WTC11 (cell line): Measurements from ENCODE around the gene RFX7. TPM values are rescaled to one million over a fixed set of nuclear protein-coding genes. Genes with fewer than 3 reads are reported as not detected.

Source experiments
- ATAC-seq: fragments of 200-7000 bp; cut with Tn5 transposase; 2 replicates; pipeline ENCODE4 v1.10.0; 2021; ENCODE audit warnings: mild to moderate bottlenecking, moderate library complexity
- CTCF ChIA-PET: fragments of 300-600 bp; sonication (Branson Sonifier 250); formaldehyde crosslinking; loops from one replicate; lab custom pipeline; 2021; ENCODE audit warnings: antibody characterized with exemption; lab: Charles Lee
- POLR2A ChIA-PET: fragments of 350-600 bp; sonication (Branson Sonifier 250); formaldehyde crosslinking; loops from one replicate; lab custom pipeline; 2021; ENCODE audit warnings: antibody characterized with exemption; lab: Charles Lee
- DNase-seq: peaks from one replicate; pipeline ENCODE4 v3.0.0; 2021; ENCODE audit warnings: low spot score
- H3K27ac Mint-ChIP-seq: 2 replicates; pipeline ENCODE4 v1.8.0; 2021; ENCODE audit warnings: mixed read lengths
- H3K27me3 Mint-ChIP-seq: 2 replicates; pipeline ENCODE4 v1.8.0; 2021; ENCODE audit warnings: low read depth, mild to moderate bottlenecking, moderate library complexity, mixed read lengths
- H3K36me3 Mint-ChIP-seq: 2 replicates; pipeline ENCODE4 v1.8.0; 2021; ENCODE audit warnings: mixed read lengths
- H3K4me1 Mint-ChIP-seq: 2 replicates; pipeline ENCODE4 v1.8.0; 2022; ENCODE audit warnings: mixed read lengths
- H3K4me3 Mint-ChIP-seq: 2 replicates; pipeline ENCODE4 v1.8.0; 2021; ENCODE audit warnings: mild to moderate bottlenecking, moderate library complexity, mixed read lengths
- H3K9me3 Mint-ChIP-seq: 2 replicates; pipeline ENCODE4 v1.8.0; 2021; ENCODE audit warnings: mixed read lengths
- AFF4 ChIP-seq: sonication (generic); formaldehyde crosslinking; IDR thresholded peaks from 2 replicates; pipeline ENCODE4 v1.8.1; 2023; ENCODE audit warnings: mild to moderate bottlenecking, missing genetic modification reagents, borderline replicate concordance
- E2F5 ChIP-seq: sonication (generic); formaldehyde crosslinking; IDR thresholded peaks from 2 replicates; pipeline ENCODE4 v1.8.1; 2022; ENCODE audit warnings: mild to moderate bottlenecking, moderate library complexity, missing genetic modification reagents
- FOXP1 ChIP-seq: sonication (generic); formaldehyde crosslinking; IDR thresholded peaks from 2 replicates; pipeline ENCODE4 v1.8.0; 2022; ENCODE audit warnings: missing genetic modification reagents, mild to moderate bottlenecking, moderate library complexity, borderline replicate concordance
- FOXP4 ChIP-seq: sonication (generic); formaldehyde crosslinking; IDR thresholded peaks from 2 replicates; pipeline ENCODE4 v1.8.0; 2022; ENCODE audit warnings: mild to moderate bottlenecking, missing genetic modification reagents
- GABPB1 ChIP-seq: sonication (generic); formaldehyde crosslinking; IDR thresholded peaks from 2 replicates; pipeline ENCODE4 v1.8.1; 2023; ENCODE audit warnings: mild to moderate bottlenecking, missing genetic modification reagents
- GRHL2 ChIP-seq: fragments of 250-450 bp; sonication (Bioruptor Pico); IDR thresholded peaks from 2 replicates; pipeline ENCODE4 v1.8.0; 2022; ENCODE audit warnings: mild to moderate bottlenecking, moderate library complexity; ENCODE audit not compliant: insufficient replicate concordance, severe bottlenecking
- GTF2I ChIP-seq: fragments of 250-450 bp; sonication (Bioruptor Pico); conservative IDR thresholded peaks from 2 replicates; pipeline ENCODE4 v1.4.0; 2021; ENCODE audit warnings: mild to moderate bottlenecking
- IRF1 ChIP-seq: sonication (generic); formaldehyde crosslinking; IDR thresholded peaks from 2 replicates; pipeline ENCODE4 v1.8.0; 2023; ENCODE audit warnings: missing genetic modification reagents
- JAZF1 ChIP-seq: fragments of 250-450 bp; sonication (Bioruptor Pico); IDR thresholded peaks from 2 replicates; pipeline ENCODE4 v1.9.0; 2021; ENCODE audit warnings: moderate library complexity, mild to moderate bottlenecking, inconsistent platforms
- MLX ChIP-seq: sonication (generic); formaldehyde crosslinking; IDR thresholded peaks from 2 replicates; pipeline ENCODE4 v1.8.1; 2023; ENCODE audit warnings: mild to moderate bottlenecking, missing genetic modification reagents, moderate library complexity
- MXD4 ChIP-seq: fragments of 250-450 bp; sonication (Bioruptor Pico); IDR thresholded peaks from 2 replicates; pipeline ENCODE4 v1.8.0; 2021; ENCODE audit warnings: mild to moderate bottlenecking, moderate library complexity, borderline replicate concordance
- NFE2L1 ChIP-seq: sonication (generic); formaldehyde crosslinking; IDR thresholded peaks from 2 replicates; pipeline ENCODE4 v1.8.1; 2023; ENCODE audit warnings: missing genetic modification reagents
- USF1 ChIP-seq: sonication (generic); formaldehyde crosslinking; IDR thresholded peaks from 2 replicates; pipeline ENCODE4 v1.8.0; 2022; ENCODE audit warnings: mild to moderate bottlenecking, missing genetic modification reagents
- ZNF423 ChIP-seq: fragments of 250-450 bp; sonication (Bioruptor Pico); IDR thresholded peaks from 2 replicates; pipeline ENCODE4 v2.1.2; 2022; ENCODE audit warnings: mild to moderate bottlenecking, moderate library complexity
- ZSCAN18 ChIP-seq: fragments of 250-450 bp; sonication (Bioruptor Pico); IDR thresholded peaks from 2 replicates; pipeline ENCODE4 v2.1.2; 2022; ENCODE audit warnings: mild to moderate bottlenecking, moderate library complexity
- total RNA-seq: library from RNA; stranded (reverse); gene quantifications from 3 replicates; pipeline ENCODE4 v1.2.3, GENCODE V29; 2021

Gene RFX7
- total RNA-seq, 1 experiment from 2014 or later: 36.0 TPM

GRCh38 chr15:56202701-56203100, 41.0 kb downstream of the RFX7 start:
- Mint-ChIP-seq H3K27me3 (no peaks in the 10 kb centered on the region), H3K4me3 (no peak overlapping the region), H3K27ac (peak overlapping the region; percentile 10; the same call in 1 of the 2 replicates), H3K4me1 (peaks cover 45% of the 10 kb centered on the region)
- CTCF ChIA-PET: no interaction called here
- no peak for TF ChIP-seq GABPB1 (CRISPR knock-in tag)
- TF ChIP-seq AFF4 (CRISPR knock-in tag): no peak
- TF ChIP-seq ZNF423 (CRISPR knock-in tag): no peak
- TF ChIP-seq FOXP4 (CRISPR knock-in tag): no peak
- TF ChIP-seq, all 79 proteins: peak for 0
- POLR2A ChIA-PET: no interaction called here
- H3K9me3 Mint-ChIP-seq: peaks cover 6% of the 10 kb centered on the region
- ATAC-seq (no peak), DNase-seq (no peak)
- peaks cover 6% of the 10 kb centered on the region for H3K36me3 Mint-ChIP-seq

- TF ChIP-seq ZSCAN18 (CRISPR knock-in tag) (no peak), MLX (CRISPR knock-in tag) (no peak), FOXP1 (CRISPR knock-in tag) (no peak), NFE2L1 (CRISPR knock-in tag) (no peak), USF1 (CRISPR knock-in tag) (no peak), IRF1 (CRISPR knock-in tag) (no peak), MXD4 (CRISPR knock-in tag) (no peak), GTF2I (CRISPR knock-in tag) (no peak), ZNF423 (CRISPR knock-in tag) (no peak), GRHL2 (CRISPR knock-in tag) (no peak), JAZF1 (CRISPR knock-in tag) (no peak), E2F5 (no peak)
- H3K27ac Mint-ChIP-seq: no peak overlapping the region
- H3K4me3 Mint-ChIP-seq: no peak overlapping the region
- H3K27me3 Mint-ChIP-seq: no peaks in the 10 kb centered on the region
- no peaks in the 10 kb centered on the region for H3K9me3 Mint-ChIP-seq
- ChIA-PET CTCF (no interaction called here), POLR2A (no interaction called here)
- no peak for ATAC-seq
- peaks cover 17% of the 10 kb centered on the region for H3K4me1 Mint-ChIP-seq
- DNase-seq: no peak
- H3K36me3 Mint-ChIP-seq: no peaks in the 10 kb centered on the region
These were observed 44.6 kb downstream of the RFX7 start for GRCh38 chr15:56199038-56199437.
